HG03460 (cell line): ENCODE measurements around the gene PLEKHO1.

Experiments
- ATAC-seq: cut with Tn5 transposase; IDR thresholded peaks from one replicate; pipeline ENCODE4 v1.9.1; 2021; ENCODE audit not compliant: unreplicated experiment

The PLEKHO1 gene

GRCh38 chr1:150150133-150151021 is 661 bp downstream of the PLEKHO1 start:
- no peak for ATAC-seq

- ATAC-seq, result no peak
Measured at GRCh38 chr1:150151291-150152181, 1.8 kb downstream of the PLEKHO1 start.

DNA sequence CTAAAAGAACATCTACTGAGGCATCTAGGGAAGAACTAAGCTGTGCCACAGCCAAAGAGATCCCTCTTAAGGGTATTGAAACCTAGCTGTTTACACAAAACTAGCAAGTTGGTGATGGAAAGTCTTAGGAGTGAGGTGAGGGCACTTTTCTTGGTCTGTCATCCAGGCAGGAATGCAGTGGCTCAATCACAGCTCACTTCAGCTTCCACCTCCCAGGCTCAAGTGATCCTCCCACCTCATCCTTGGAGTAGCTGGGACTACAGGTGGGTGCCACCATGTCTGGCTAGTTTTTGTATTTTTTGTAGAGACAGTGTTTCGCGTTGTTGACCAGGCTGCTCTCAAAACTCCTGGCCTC is 2.4 kb downstream of the PLEKHO1 start:
- ATAC-seq, result no peak

DNA sequence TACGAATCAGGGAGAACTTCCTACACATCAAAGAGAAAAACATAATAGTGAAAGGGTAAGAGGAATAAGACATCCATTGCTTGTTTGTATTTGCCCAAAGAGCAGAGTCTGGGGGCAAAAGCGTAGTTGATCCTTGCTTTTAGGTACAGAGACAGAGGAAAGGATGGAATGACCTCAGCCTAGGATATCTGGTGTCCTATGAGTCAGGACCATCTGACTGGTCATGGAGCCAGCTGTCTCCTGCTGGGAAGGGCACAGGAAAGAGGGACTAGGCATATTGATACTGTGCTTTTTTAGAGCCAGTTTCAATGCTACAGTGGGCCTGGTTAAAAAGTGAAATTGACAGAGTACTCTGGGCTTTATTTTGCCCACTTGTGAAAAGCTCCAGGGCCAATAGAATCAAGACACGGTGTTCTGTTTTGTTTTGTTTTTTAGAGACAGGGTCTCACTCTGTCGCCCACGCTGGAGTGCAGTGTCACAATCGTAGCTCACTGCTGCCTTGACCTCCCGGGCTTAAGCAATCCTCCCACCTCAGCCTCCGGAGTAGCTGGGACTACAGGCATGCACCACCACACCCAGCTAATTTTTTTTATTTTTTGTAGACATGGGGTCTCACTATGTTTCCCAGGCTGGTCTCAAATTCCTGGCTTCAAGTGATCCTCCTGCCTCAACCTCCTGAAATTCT is 3.2 kb downstream of the PLEKHO1 start:
- no peak for ATAC-seq

GRCh38 chr1:150154143-150154542 is 4.4 kb downstream of the PLEKHO1 start:
- no peak for ATAC-seq

DNA sequence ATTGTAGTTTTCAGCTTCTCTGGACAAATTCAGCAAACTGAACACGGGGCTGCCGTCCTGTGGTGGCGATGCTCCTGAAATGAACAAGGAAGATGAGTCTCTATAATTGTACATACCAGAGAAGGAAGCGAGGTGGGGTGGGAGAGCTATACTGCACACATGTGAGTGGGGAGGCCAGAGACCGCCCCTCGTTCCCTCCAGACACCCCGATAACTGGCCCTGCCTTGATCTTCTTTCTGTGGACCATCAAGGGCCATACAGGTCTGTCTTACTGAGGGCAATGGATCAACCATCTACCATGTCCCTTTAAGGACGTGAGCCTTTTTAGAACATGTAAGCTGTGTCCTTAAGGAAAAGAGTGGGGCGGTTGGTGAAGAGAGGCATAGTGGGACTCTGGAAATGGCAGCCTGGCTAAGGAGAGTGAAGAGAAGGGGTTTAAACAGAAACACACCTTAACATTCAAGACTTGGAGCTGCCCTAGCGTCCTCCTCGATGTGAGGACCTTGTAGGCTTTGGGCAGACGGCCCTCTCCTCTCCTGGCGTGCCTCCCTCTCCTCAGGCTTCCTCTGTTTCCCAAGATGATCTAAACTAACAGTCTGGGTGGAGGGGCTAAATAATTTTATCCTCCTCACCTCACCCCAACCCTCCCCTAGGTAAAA is 5.8 kb downstream of the PLEKHO1 start:
- ATAC-seq, result no peak

DNA sequence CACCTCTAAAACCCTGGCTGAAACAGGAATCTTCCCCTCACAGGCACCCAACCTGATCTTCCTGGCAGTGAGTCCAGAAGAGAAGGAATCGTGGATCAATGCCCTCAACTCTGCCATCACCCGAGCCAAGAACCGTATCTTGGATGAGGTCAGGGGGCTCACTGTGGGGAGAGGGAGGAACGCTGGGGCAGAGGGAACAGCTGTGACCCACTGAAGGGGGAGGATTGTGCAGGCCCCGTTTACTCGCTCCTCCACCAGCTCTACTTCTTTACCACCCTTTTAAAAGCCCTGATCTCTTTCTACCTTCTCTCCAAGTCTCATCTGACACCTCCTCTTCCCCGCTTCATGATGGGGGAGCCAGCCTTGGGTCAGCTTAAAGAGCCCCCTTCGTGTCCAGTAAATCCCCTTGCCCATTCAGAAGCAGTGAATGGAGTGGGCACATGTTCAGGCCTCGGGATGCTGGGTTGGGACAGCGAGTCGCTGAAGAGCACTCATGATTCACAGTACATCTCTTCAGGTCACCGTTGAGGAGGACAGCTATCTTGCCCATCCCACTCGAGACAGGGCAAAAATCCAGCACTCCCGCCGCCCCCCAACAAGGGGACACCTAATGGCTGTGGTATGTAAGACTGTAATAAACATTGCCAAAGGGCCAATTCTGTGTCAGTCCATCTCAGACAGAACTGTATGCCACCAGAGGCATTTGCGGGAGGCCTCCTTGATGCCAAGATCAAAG is 7.3 kb downstream of the PLEKHO1 start:
- ATAC-seq, result no peak

DNA sequence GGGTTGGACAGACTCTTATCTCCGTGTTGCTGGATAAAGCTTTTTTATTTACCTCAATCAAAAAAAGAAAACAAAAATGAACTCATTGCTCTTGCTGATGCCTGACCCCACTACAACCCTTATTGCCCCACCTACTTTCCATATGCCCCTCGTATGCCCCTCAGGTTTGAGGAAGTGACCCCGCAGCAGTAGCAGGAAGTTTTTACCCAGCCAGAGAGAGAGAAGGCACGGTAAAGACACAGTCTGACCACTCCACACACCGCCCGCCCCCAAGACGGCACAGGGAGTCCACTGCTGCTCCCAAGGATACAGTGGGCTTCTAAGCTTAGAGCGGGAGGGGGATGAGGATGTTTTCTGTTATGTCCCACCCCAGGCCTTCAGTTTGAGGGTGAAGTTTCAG is 9.8 kb downstream of the PLEKHO1 start:
- ATAC-seq, result no peak

GRCh38 chr1:150160964-150161621 is 11.4 kb downstream of the PLEKHO1 start:
- ATAC-seq, result no peak

GRCh38 chr1:150161747-150162581 is 12.2 kb downstream of the PLEKHO1 start:
- ATAC-seq, result no peak

DNA sequence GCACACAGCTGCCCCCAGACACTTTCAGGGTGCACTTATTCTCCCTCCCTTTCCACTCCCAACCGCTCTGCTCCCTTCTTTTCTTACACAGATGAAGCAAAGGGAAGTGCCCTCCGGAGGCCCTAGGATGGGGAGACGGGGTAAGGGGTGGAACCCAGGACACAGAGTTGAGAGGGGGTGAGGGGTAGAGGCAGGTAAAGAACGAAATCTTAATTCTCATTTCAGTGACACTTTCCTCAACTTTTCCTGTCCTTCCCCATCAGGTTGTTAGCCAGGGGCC is 12.8 kb downstream of the PLEKHO1 start:
- ATAC-seq, result no peak

DNA sequence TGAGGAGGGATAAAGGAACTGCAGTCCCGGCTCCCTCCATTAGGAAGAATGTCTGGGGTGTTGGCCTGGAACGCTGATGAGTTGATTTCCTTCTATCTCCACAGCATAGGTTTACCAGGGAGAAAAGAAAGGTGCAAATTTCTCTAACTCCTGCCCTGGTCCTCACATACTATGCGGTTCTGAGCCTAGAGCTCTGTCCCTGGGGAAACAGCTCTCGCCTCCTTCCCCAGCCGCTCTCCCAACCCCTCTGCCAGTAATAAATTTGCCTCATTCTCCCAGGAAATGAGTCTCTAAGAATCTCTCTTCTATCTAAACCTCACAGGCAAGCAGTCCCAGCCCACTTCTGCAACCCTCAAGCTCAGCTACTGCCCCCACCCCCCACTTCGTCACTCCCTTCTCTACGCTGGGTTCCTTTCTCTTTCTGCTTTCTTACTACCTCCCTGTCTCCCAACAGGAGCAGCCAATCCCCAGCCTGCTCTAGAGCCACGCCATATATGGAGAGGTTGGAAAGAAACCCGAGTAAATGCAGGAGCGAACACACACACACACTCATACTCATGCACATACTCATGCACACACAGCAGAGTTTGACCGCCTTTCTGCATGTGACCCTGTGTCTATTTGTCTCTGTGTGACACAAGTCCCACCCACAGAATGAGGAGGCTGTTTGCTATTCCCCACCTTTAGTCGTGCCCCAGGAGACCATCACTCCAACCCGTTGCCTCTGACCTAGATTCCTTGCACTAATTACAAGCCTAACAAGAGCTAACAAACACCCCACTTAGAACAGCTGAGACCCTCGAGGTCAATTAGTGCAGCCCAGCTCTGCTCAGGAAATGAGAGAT is 13.4 kb downstream of the PLEKHO1 start:
- ATAC-seq, result no peak

DNA sequence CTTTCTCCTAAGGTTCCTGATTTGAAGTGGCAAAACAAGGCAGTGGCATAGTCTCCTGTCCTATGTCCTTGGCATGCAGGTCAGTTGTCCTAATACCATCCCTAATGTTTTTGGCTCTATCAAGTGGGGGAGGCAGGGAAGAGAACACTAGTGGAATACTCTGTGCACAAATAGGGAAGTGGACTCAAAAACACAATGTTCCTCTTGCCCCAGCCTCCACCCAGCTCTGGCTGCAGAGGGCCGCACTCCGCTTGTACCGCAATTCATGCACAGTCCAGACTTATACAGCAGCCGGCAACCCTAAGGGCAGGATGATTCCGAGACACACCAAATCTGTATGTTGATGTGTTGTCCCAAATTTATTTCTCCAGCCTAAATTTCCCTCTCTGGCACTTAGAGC is 14.5 kb downstream of the PLEKHO1 start:
- ATAC-seq, result no peak

- ATAC-seq, result no peak
Measured at GRCh38 chr1:150164779-150165178, 15.1 kb downstream of the PLEKHO1 start.

DNA sequence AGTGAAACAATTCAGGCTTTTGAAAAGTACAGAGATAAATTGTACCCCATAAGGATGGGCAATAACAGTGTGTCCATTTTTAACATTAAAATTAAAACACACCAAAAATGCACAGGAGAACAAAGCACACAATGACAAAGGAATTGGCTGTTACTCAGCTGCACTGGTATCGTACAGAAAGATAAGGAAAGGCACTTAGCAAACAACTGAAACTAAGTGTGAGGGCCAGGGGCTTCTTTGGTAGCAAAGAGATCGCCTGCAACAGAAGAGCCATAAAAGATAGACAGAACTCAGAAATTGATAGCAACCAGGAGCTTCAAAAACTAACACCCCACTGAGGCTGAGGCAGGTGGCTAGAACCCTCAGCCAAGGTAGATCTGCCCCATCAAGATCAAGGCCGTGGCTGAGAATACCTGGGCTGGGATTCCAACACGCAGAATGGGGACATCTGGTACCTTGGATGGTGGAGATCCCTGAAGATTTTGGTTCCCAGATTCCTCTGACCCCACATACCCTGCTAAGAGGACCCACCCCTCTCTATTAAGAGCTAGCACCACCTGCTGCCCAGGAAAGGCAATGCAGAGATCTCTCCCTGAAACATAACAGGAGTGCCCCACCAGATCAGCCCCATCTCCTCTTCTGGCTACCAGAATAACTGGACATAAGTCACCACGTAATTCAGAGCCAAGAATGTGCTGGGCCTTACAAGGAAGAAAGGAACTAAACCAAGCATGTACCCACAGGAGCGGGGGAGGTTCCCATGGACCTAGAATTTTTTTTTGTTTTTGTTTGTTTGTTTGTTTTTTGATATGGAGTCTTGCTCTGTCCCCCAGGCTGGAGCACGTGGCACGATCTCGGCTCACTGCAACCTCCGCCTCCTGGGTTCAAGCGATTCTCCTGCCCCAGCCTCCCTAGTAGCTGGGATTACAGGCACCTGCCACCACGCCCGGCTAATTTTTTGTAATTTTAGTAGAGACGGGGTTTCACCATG is 16.2 kb downstream of the PLEKHO1 start:
- no peak for ATAC-seq

DNA sequence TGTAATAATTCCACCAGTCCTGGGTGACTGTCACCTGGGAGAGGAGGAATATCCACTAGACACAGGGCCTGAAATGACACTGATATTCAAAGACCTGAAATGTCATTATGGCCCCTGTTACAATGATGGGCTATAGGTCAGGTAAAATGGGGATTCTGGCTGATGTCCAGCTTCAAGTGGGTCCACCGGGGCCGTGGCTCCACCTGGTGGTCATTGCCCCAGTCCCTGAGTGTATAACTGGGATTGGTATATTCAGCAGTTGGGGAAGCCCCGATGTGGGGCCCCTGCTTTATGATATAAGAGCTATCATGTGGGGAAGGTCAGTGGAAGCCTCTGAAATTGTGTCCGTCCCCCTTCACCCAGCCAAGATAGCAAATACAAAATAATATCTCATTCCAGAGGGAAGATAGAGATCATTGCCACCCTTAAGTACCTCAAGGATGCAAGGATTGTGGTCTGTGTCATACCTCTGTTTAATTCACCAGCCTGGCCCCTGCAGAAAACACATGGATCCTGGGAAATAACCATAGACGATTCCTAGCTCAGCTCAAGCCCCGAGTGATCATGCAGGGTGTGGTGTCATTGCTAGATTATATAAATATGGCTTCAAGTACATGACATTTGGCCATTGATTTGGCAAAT is 19.4 kb downstream of the PLEKHO1 start:
- no peak for ATAC-seq

DNA sequence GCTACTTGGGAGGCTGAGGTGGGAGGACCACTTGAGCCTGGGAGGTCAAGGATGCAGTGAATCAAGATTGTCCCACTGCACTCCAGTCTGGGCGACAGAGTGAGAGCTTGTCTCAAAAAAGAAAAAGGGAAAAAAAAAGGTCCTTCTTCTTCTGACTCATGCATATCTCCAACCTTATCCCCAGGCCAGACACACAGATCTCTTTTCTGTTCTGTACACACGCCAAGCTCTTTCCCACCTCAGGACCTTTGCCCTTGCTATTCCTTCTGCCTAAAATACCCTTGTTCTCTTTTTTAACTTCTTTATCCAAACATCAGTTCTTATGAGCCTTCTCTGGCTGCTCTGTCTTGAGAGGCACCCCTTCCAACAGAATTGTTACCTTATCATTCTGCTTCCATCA is 22.1 kb downstream of the PLEKHO1 start:
- no peak for ATAC-seq
